Suprapubic skin (tissue), 3 donors: ENCODE measurements around the gene POLA2.

Experiments
- CTCF ChIP-seq, 2 donors: fragments of 200-600 bp in 1 of 2; fragments of 450-650 bp in 1 of 2; sonication (generic) in 1 of 2; IDR thresholded peaks; one replicate each; pipeline ENCODE4 v1.5.1; 2016 to 2019; ENCODE audit warnings: antibody characterized with exemption in 2 of 2, mild to moderate bottlenecking in 1 of 2, moderate library complexity in 1 of 2
- EP300 ChIP-seq: sonication (generic); formaldehyde crosslinking; IDR thresholded peaks from one replicate; pipeline ENCODE4 v1.6.1; 2017; ENCODE audit warnings: antibody characterized with exemption
- POLR2A ChIP-seq, 2 donors: fragments of 450-650 bp; IDR thresholded peaks; one replicate each; pipeline ENCODE4 v1.6.1; 2017; ENCODE audit warnings: antibody characterized with exemption in 2 of 2, mild to moderate bottlenecking in 2 of 2, moderate library complexity in 2 of 2

DNA sequence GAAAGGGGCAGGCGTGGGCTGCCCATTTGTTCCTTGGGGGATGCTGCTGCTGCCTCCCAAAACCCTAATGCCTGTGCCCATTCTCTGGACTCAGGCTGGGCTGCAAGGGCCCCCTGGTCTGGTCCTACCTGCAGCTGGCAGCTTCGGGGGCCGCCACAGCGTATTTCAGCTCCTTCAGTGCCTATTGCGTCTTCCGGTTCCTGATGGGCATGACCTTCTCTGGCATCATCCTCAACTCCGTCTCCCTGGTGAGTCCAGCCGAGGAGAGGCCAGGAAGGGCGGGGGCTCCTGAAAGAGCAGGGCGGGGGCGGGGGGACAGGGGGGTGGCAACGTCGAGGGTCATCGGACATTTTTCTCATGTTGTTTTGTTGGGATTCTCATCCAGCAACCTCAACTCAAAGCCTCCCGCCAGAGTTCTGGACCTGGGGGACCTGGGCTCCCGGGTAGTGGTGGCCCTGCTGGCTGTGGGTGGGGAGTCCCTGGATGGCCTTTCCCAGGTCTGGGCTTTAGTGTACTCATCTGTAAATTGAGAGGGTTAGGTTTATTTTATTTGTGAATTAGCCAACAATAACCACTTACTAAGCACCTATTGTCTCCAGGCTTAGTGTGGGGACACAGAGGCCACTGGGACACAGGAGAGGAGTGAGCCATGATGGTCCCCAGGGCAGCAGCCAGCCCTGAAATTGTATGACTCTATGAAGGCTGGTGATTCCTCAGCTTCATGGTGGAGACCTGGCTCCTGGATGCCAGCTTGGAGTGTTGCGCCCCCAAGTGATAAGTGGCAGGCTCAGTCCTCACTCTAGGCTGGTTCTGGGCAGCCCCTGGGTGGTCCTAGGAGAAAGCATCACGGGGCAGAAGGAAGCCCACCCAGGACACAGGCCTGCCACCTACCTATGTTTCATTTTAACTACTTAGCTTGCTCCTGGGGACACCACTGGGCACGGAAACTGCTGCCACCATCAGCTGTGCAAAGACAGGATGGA, 44.0 kb upstream of the POLA2 start:
- TF ChIP-seq CTCF (IDR thresholded peaks at IDR 0.05) (no peak), POLR2A (IDR thresholded peaks at IDR 0.05) (no peak), EP300 (no peak)
